ENCODE data around the gene TRHDE.
A peak's percentile ranks its signal among the peaks of the same experiment; 100 is the strongest.

Gene TRHDE

GRCh38 chr12:72318341-72318740 is 46.2 kb downstream of the TRHDE start:
- DNase-seq = no peak

GRCh38 chr12:72323881-72324280 is 51.7 kb downstream of the TRHDE start:
- DNase-seq = no peak

GRCh38 chr12:72330301-72330700 is 58.1 kb downstream of the TRHDE start:
- no peak for DNase-seq

GRCh38 chr12:72330784-72331183 is 58.6 kb downstream of the TRHDE start:
- no peak for DNase-seq

- no peak for DNase-seq
Measured at GRCh38 chr12:72337382-72337781, 65.2 kb downstream of the TRHDE start.

DNA sequence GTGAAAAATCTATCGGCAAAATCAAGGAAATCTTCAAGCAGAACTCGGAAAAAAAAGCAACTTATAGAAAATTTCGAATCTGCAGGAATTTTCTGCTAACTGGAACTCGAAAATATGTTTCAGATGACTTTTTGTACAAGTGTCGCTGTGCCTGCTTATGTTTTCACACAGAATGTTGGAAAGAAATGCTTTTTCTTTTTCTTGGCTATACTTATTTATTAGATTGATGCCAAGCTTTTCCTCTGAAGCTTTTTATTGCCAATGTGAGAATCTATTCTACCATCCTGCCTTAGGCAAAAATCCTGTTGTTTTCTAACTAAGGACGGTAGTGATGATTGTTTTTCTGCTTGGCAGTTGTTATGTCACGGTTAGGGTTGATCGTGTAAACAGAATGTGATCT is 65.8 kb downstream of the TRHDE start:
- no peak for DNase-seq

DNA sequence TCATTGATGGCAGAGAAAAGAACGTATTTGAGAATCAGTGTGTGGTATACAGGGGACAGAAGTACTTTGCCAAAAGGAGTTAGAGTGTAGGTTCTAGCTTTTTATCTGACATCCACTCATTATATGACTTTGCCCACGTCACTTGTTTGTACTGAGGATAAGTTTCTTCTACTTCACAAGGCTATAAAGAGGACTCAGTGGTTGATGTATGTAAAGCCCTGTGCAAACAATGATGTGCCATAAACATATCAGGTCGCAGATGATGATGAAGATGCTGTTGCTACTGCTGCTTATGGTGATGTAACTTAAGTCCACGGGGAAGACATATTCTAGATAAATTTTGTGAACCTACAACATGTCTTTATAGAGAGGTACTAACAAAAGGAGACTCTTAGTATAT is 66.3 kb downstream of the TRHDE start:
- DNase-seq = no peak

- DNase-seq = peak; percentile 82
Measured at GRCh38 chr12:72346363-72346944, 74.3 kb downstream of the TRHDE start.

DNA sequence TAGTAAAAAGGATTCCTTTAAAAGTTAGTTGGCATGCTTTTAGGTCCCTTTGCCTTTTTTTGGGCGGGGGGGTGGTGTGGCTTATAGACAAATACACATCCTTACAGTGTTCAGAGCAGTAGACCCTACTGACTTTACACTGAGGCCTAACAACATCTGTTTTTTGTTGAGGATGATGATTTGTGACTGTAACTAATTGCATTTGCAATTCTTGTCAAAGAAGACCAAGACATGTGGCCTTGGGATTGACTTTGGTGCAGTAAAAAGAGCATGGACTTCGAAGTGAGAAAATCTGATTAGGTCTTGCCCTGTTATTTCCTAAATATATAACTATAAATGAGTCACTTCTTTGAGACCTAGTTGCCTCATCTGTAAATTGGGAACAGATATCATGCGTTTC is 77.3 kb downstream of the TRHDE start:
- no peak for DNase-seq

GRCh38 chr12:72359416-72359815 is 87.2 kb downstream of the TRHDE start:
- no peak for DNase-seq

- no peak for DNase-seq
Measured at GRCh38 chr12:72365151-72365550, 93.0 kb downstream of the TRHDE start.

GRCh38 chr12:72366255-72366654 is 94.1 kb downstream of the TRHDE start:
- no peak for DNase-seq

DNA sequence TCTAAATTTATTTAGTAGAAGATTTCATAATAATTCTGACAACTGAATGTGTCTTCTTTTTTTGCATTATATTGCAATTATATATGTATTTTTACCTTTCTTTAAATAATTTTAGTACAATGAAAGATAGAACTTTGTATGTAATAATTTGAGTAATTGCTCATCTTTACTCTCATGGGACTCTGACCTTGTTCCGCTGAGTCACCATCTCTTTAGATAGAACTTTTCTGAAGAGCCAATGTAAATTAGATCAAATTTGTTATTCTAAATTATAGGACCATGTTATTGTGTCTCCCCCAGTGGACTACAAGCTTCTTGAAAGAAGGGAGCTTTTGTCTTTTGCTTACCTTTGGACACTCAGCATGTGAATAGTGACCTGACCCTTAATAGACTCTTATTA is 96.1 kb downstream of the TRHDE start:
- no peak for DNase-seq

DNA sequence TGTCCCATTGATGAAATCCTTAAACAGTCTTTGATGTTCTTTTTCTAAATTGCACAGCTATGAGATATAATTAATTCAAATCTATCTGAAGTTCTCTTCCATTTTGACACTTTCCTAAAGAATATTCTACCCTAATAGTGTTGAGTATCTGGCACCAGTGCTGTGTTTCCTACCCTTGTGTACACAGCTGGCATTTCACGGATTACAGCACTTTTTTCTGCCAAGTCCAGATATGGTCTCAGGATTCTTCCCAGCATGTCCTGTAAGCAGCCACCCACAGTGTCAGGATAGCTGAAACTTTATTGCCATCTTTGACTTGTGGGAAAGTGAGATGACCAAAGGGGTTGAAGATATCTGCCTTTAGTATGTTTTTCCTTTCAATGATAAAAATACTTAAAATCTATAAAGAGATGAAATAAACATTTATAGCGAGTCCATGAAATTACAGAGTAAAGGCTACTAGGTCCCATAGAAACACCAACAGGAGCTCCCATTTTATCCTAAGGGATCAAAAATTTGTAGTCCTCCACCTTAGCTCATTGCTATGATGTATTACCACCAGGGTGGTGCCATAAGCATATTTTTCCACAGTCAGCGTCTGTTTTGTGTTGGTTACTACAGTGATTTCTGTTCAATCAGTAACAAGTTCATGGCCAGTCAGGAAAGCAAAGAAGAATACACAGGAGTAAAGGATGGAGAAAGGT is 96.7 kb downstream of the TRHDE start:
- peak; percentile 49 to 57 for DNase-seq

DNA sequence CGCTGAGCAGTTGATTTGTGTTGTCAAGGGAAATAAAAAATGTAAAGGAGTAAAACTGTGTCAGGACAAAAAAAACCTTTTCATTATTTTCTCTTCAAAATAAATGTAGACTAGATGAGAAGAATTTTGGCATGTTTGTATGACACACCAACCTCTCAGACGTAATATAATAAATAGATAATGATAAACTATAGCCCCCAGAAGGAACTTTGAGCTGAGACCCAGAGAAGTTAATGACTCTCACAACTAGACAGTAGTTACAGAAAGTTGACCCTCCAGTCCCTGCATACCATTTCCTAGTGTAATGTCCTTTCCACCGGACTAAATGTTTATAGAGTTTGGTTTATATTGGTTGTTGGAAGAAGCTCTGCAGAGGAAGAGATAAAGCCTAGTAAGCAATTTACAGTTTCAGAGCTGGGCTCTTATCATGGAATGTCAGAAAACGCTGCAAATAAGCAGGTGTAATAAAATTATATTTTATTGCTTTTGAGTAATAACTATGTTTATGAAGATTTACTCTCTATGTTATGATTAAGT is 97.3 kb downstream of the TRHDE start:
- no peak for DNase-seq

- DNase-seq = no peak
Measured at GRCh38 chr12:72380441-72380840, 108.3 kb downstream of the TRHDE start.

- no peak for DNase-seq
Measured at GRCh38 chr12:72388322-72388721, 116.2 kb downstream of the TRHDE start.

DNA sequence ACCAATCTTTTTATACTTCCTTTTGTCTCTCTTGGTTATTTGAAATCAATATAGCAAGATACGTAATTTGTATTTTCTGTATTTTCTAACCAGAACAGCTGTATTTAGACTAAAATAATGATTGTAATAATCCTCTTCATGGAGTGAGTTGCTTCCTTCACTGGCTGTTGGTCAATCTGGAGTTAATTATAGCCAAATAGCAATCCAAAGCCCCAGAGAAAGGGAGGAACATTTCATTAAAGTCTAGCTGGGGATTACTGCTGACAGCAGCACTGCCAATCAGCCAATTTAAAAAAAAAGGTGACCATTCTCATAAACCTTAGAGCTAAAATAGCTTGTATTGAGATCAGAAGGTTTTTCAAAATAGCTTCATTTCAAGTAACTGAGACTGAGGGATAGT is 118.0 kb downstream of the TRHDE start:
- no peak for DNase-seq

DNA sequence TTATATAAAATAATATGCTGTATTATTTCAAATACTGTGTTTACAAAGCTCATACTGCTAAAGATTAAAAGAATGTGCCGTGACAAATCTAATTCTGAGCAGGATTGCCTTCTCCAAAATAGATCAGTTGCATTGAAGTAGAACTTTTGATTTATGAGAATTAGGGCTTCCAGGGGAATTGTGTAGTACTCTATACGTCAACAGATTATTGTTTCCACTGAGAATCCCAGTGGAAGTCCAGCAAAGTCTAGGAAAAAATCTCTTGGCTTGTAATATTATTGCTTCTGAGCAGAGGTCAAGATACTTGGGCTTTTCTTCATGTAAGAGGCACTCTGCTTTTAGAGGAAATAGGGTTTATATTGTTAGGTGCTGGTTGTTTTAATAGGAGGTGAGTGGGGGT is 133.9 kb downstream of the TRHDE start:
- no peak for DNase-seq

- no peak for DNase-seq
Measured at GRCh38 chr12:72432037-72432604, 160.0 kb downstream of the TRHDE start.

GRCh38 chr12:72433298-72433697 is 161.1 kb downstream of the TRHDE start:
- no peak for DNase-seq

DNA sequence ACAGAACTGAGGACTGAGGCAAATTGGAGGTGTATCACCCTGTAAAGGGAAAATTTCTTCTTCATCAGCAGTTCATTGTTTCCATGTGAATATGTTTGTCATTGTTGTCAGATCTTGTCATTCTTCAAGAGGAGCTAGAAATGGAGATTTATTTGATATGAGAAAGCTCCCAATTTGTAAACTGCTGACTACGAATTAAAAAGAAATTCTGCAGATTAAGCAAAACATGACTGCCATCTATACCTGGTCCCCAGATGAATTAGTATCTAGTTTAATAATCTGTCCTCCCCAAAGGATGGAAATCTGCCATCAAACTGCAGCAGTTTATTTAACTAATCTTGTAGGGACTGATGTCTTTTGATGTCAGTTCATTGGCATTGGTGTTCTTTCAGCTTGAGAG is 162.8 kb downstream of the TRHDE start:
- DNase-seq = no peak

DNA sequence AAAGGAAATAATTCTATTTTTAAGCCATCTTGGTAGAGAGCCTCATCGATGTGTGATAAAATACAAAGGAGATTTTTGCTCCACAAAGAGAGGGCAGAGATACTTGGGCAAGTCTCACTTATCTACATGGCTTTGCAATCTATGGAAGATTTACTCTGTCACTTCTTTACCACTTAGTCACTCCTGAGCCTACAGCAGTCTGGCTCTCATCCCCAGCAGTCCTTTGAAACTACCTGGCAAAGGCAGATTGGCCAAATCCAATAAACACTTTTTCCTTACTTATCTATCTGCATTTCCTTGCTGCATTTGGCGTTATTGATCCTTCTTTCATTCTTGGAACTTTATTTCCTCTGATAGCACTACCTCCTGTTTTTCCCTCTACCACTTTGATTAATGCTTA is 170.0 kb downstream of the TRHDE start:
- DNase-seq = no peak

GRCh38 chr12:72444125-72444524 is 172.0 kb downstream of the TRHDE start:
- no peak for DNase-seq
